Measurements from ENCODE around the gene IMMP2L. TPM values are rescaled to one million over a fixed set of nuclear protein-coding genes. Genes with fewer than 3 reads are reported as not detected.

Gene IMMP2L
- total RNA-seq, 4 donors from 2014 or later: 13.5 to 23.7 (median 18.3) TPM

GRCh38 chr7:111183321-111183720 lies 379.0 kb downstream of the IMMP2L start:
- H3K4me3 ChIP-seq: no peak overlapping the region
- DNase-seq (ENCODE audit: low spot score in 2 of 2): no peak
- peaks cover 0 to 15% (median 4%) of the 10 kb centered on the region in 4 donors for H3K9me3 ChIP-seq
- H3K27ac ChIP-seq: no peak overlapping the region
- no peaks in the 10 kb centered on the region for H3K27me3 ChIP-seq
- TF ChIP-seq, protein P1, sequence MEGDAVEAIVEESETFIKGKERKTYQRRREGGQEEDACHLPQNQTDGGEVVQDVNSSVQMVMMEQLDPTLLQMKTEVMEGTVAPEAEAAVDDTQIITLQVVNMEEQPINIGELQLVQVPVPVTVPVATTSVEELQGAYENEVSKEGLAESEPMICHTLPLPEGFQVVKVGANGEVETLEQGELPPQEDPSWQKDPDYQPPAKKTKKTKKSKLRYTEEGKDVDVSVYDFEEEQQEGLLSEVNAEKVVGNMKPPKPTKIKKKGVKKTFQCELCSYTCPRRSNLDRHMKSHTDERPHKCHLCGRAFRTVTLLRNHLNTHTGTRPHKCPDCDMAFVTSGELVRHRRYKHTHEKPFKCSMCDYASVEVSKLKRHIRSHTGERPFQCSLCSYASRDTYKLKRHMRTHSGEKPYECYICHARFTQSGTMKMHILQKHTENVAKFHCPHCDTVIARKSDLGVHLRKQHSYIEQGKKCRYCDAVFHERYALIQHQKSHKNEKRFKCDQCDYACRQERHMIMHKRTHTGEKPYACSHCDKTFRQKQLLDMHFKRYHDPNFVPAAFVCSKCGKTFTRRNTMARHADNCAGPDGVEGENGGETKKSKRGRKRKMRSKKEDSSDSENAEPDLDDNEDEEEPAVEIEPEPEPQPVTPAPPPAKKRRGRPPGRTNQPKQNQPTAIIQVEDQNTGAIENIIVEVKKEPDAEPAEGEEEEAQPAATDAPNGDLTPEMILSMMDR (IDR thresholded peaks at IDR 0.05): no peak
- TF ChIP-seq POLR2A (IDR thresholded peaks at IDR 0.05) (no peak), EP300 (IDR thresholded peaks at IDR 0.05) (no peak)
- peaks cover 0 to 8% (median 0%) of the 10 kb centered on the region in 3 donors for H3K36me3 ChIP-seq
- no peaks in the 10 kb centered on the region for H3K4me1 ChIP-seq

DNA sequence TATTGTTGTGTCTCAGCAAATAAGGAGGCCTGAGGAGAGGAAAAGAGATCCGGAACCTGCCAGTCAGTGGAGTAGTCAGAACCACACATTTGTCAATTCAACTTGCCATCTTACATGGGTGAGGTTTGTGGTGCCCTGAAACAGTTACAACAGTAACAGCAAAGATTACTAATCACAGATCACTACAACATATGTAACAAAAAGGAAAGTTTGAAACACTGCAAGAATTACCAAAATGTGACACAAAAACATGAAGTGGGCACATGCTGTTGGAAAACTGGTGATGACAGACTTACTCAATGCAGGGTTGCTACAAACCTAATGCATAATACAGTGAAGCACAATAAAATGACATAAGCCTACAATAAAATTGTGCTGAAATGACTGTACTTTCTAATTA lies 382.0 kb downstream of the IMMP2L start:
- Histone ChIP-seq H3K27ac (no peak overlapping the region), H3K27me3 (no peaks in the 10 kb centered on the region), H3K36me3 (peaks cover 0 to 8% (median 0%) of the 10 kb centered on the region in 3 donors), H3K9me3 (peaks cover 0 to 16% (median 4%) of the 10 kb centered on the region in 4 donors), H3K4me3 (no peak overlapping the region), H3K4me1 (no peaks in the 10 kb centered on the region)
- WGBS, 2 donors: 84 to 100% methylated on average over 1 of the region's 1 CpG
- DNase-seq (ENCODE audit: low spot score in 2 of 2): no peak
- TF ChIP-seq EP300 (IDR thresholded peaks at IDR 0.05) (no peak), POLR2A (IDR thresholded peaks at IDR 0.05) (no peak)
- TF ChIP-seq, protein P1 (IDR thresholded peaks at IDR 0.05): no peak

DNA sequence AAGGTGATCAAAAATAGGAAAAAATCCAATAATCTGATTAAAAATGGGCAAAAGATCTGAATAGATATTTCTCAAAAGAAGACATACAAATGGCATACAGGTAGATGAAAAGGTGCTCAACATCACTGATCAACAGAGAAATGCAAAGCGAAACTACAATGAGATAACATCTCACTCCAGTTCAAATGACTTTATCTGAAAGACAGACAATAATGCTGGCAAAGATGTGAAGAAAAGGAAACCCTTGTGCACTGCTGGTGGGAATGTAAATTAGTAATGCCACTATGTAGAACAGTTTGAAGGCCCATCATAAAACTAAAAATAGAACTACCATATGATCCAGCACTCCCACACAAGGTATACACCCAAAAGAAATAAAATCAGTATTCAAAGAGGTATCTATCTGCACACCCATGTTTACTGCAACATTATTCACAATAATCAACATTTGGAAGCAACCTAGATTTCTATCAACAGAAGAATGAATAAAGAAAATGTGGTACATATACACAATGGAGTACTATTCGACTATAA lies 386.3 kb downstream of the IMMP2L start:
- TF ChIP-seq POLR2A (IDR thresholded peaks at IDR 0.05): no peak
- no peak for TF ChIP-seq EP300 (IDR thresholded peaks at IDR 0.05)
- TF ChIP-seq, protein P1 (IDR thresholded peaks at IDR 0.05): no peak

GRCh38 chr7:111174510-111174909 lies 387.8 kb downstream of the IMMP2L start:
- DNase-seq (ENCODE audit: low spot score in 2 of 2): no peak
- WGBS, 2 donors: 65 to 84% methylated on average over 3 of the region's 3 CpGs
- Histone ChIP-seq H3K27me3 (no peaks in the 10 kb centered on the region), H3K27ac (no peak overlapping the region), H3K36me3 (peaks cover 0 to 3% (median 0%) of the 10 kb centered on the region in 3 donors), H3K4me3 (no peak overlapping the region), H3K4me1 (no peaks in the 10 kb centered on the region), H3K9me3 (peaks cover 0 to 10% (median 2%) of the 10 kb centered on the region in 4 donors)
- TF ChIP-seq POLR2A (IDR thresholded peaks at IDR 0.05) (no peak), EP300 (IDR thresholded peaks at IDR 0.05) (no peak)
- TF ChIP-seq, protein P1 (IDR thresholded peaks at IDR 0.05): no peak

More for the DNA sequence above, 386.3 kb downstream of the IMMP2L start:
- H3K27me3 ChIP-seq: no peaks in the 10 kb centered on the region
- no peaks in the 10 kb centered on the region for H3K4me1 ChIP-seq
- no peak overlapping the region for H3K27ac ChIP-seq
- no peak overlapping the region for H3K4me3 ChIP-seq
- H3K36me3 ChIP-seq: peaks cover 0 to 8% (median 0%) of the 10 kb centered on the region in 3 donors
- no peak for DNase-seq (ENCODE audit: low spot score in 2 of 2)
- 95 to 98% methylated on average over 2 of the region's 2 CpGs for WGBS, 2 donors
- peaks cover 0 to 16% (median 4%) of the 10 kb centered on the region in 4 donors for H3K9me3 ChIP-seq

- no peaks in the 10 kb centered on the region for H3K36me3 ChIP-seq
- WGBS, 2 donors: 84 to 86% methylated on average over 2 of the region's 2 CpGs
- H3K4me3 ChIP-seq: no peak overlapping the region
- no peak overlapping the region for H3K27ac ChIP-seq
- H3K27me3 ChIP-seq: no peaks in the 10 kb centered on the region
- H3K9me3 ChIP-seq: peaks cover 0 to 5% (median 1%) of the 10 kb centered on the region in 4 donors
- TF ChIP-seq, protein P1 (IDR thresholded peaks at IDR 0.05): no peak
- TF ChIP-seq POLR2A (IDR thresholded peaks at IDR 0.05): no peak
- no peaks in the 10 kb centered on the region for H3K4me1 ChIP-seq
- DNase-seq (ENCODE audit: low spot score in 2 of 2): no peak
Measured at GRCh38 chr7:111173990-111174389, 388.3 kb downstream of the IMMP2L start.
